GM18505 (cell line): ENCODE results near the gene SHISA5.
"Not testable (repeated sequence)": the region's sequence is repeated elsewhere in the genome, so short reads cannot be mapped to it uniquely, and the experiment has no call there.

ENCODE experiments used
- ATAC-seq: cut with Tn5 transposase; IDR thresholded peaks from one replicate; pipeline ENCODE4 v1.9.1; 2021; ENCODE audit not compliant: unreplicated experiment
- POLR2A ChIP-seq: IDR thresholded peaks from 4 replicates; pipeline ENCODE4 v1.6.1; 2011; ENCODE audit warnings: borderline replicate concordance; ENCODE audit not compliant: insufficient read depth, insufficient read length; ENCODE audit errors: extremely low read depth

Gene SHISA5

GRCh38 chr3:48535578-48535977 is 31.6 kb upstream of the SHISA5 start:
- no peak for TF ChIP-seq POLR2A
- no peak for ATAC-seq

- no peak for TF ChIP-seq POLR2A
- no peak for ATAC-seq
These were observed 29.0 kb upstream of the SHISA5 start for GRCh38 chr3:48532977-48533337.

GRCh38 chr3:48532271-48532976 is 28.4 kb upstream of the SHISA5 start:
- no peak for ATAC-seq
- no peak for TF ChIP-seq POLR2A

GRCh38 chr3:48530701-48531100 is 26.7 kb upstream of the SHISA5 start:
- ATAC-seq, result not testable (repeated sequence)

GRCh38 chr3:48528754-48529153 is 24.8 kb upstream of the SHISA5 start:
- TF ChIP-seq POLR2A, result no peak
- ATAC-seq, result no peak

GRCh38 chr3:48528048-48528447 is 24.1 kb upstream of the SHISA5 start:
- ATAC-seq, result no peak
- no peak for TF ChIP-seq POLR2A

- TF ChIP-seq POLR2A, result no peak
- ATAC-seq, result no peak
These were observed 21.0 kb upstream of the SHISA5 start for GRCh38 chr3:48524970-48525369.

GRCh38 chr3:48521635-48522034 is 17.7 kb upstream of the SHISA5 start:
- ATAC-seq, result no peak
- no peak for TF ChIP-seq POLR2A

- no peak for TF ChIP-seq POLR2A
- ATAC-seq, result no peak
These were observed 15.3 kb upstream of the SHISA5 start for GRCh38 chr3:48519277-48519643.

GRCh38 chr3:48518638-48519276 is 14.8 kb upstream of the SHISA5 start:
- ATAC-seq, result no peak
- no peak for TF ChIP-seq POLR2A

- no peak for TF ChIP-seq POLR2A
- no peak for ATAC-seq
These were observed 14.1 kb upstream of the SHISA5 start for GRCh38 chr3:48518069-48518468.

- ATAC-seq, result no peak
- TF ChIP-seq POLR2A, result no peak
These were observed 12.6 kb upstream of the SHISA5 start for GRCh38 chr3:48516571-48516970.

GRCh38 chr3:48514431-48515227 is 10.7 kb upstream of the SHISA5 start:
- TF ChIP-seq POLR2A, result no peak
- ATAC-seq, result no peak

GRCh38 chr3:48511551-48511950 is 7.6 kb upstream of the SHISA5 start:
- ATAC-seq, result no peak
- TF ChIP-seq POLR2A, result no peak
